K562 (cell line): Measurements from ENCODE around the gene R3HDM2. TPM values are rescaled to one million over a fixed set of nuclear protein-coding genes. Genes with fewer than 3 reads are reported as not detected.

Source experiments
- ATF3 ChIP-seq, 2 experiments: fragments of 450-650 bp in 1 of 2; sonication (generic) in 1 of 2; formaldehyde crosslinking in 1 of 2; IDR thresholded peaks in 1 of 2; conservative IDR thresholded peaks in 1 of 2; 2 replicates each; pipeline versions ENCODE4 v1.6.1 to v1.8.1; 2016 to 2023; ENCODE audit warnings: mild to moderate bottlenecking in 2 of 2, moderate library complexity in 2 of 2, inconsistent platforms in 1 of 2, missing genetic modification reagents in 1 of 2
- ATF7 ChIP-seq: fragments of 450-650 bp; IDR thresholded peaks from 2 replicates; pipeline ENCODE4 v1.7.1; 2014; ENCODE audit warnings: mild to moderate bottlenecking, moderate library complexity
- CBFB ChIP-seq: sonication (generic); formaldehyde crosslinking; IDR thresholded peaks from 2 replicates; pipeline ENCODE4 v1.4.0; 2020; ENCODE audit warnings: mild to moderate bottlenecking, missing genetic modification reagents
- PHB2 ChIP-seq: fragments of 450-650 bp; IDR thresholded peaks from 2 replicates; pipeline ENCODE4 v1.6.1; 2017; ENCODE audit warnings: low read depth
- POU5F1 ChIP-seq: fragments of 150-350 bp; IDR thresholded peaks from 2 replicates; pipeline ENCODE4 v1.6.1; 2014; ENCODE audit warnings: borderline replicate concordance, low read length, low read depth, mild to moderate bottlenecking; ENCODE audit not compliant: partially characterized antibody
- RFX1 ChIP-seq: fragments of 450-650 bp; IDR thresholded peaks from 2 replicates; pipeline ENCODE4 v1.6.1; 2016; ENCODE audit warnings: mild to moderate bottlenecking, moderate library complexity
- polyA plus RNA-seq, 8 experiments: library from polyadenylated mRNA; depleted of rRNA in 4 of 8; stranded (reverse) in 5 of 8; unstranded in 3 of 8; fragments of >200 nt; fragmentation: Nextera tagmentation in 2 of 8; fragmentation: Illumina TruSeq in 1 of 8; extraction: Ambion mirVana in 2 of 8; extraction: Trizol in 1 of 8; gene quantifications; 2 replicates each; pipeline versions ENCODE4 v1.2.1 to v1.2.3, GENCODE V29; 2011 to 2014; ENCODE audit warnings: inconsistent platforms in 1 of 8, missing spikeins in 1 of 8
- total RNA-seq, 7 experiments: library from RNA; depleted of rRNA in 6 of 7; stranded (reverse); fragments of >200 nt in 6 of 7; fragmentation: Illumina TruSeq in 2 of 7; extraction: Trizol in 2 of 7; gene quantifications; 2 replicates each; pipeline versions ENCODE4 v1.2.1 to v1.2.3, GENCODE V29; 2011 to 2021; ENCODE audit warnings: low replicate concordance in 1 of 7
- TF ChIP-seq, protein P1 (sequence below), 2 experiments: IDR thresholded peaks in 1 of 2; conservative IDR thresholded peaks in 1 of 2; 2 replicates each; pipeline ENCODE4 v1.6.1; 2016; ENCODE audit warnings: low read depth in 2 of 2, mild to moderate bottlenecking in 1 of 2, missing compliant biosample characterization in 1 of 2, missing genetic modification characterization in 1 of 2, moderate library complexity in 1 of 2
- TF ChIP-seq, protein P2 (sequence below): fragments of 450-650 bp; IDR thresholded peaks from 2 replicates; pipeline ENCODE4 v1.6.1; 2018; ENCODE audit not compliant: partially characterized antibody

The R3HDM2 gene
- total and polyA plus RNA-seq, 9 of the 15 experiments (the other 6 are each of a cell fraction or from before 2014, with no cell fraction given) = 3.3 to 18.8 (median 9.0) TPM

DNA sequence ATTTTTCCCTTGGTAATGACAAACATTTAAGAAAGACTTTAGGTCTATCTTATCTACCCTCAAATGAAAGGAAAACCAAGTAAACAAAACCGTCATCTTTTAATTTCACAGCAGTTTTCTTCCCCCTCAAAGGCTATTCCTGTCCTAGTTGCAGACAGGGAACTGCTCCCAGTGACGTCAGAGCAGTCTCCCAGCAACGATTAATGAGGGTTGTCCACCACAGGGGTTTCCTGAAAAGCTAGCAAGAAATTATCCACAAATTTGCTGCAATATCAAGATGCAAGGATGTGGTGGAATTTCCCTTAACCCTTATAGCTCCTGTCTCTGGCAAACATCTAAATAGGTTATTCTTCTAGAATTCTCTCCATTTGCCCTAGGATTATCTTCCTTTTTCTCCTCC lies 90.7 kb downstream of the R3HDM2 start (continued):
- TF ChIP-seq, protein P1, sequence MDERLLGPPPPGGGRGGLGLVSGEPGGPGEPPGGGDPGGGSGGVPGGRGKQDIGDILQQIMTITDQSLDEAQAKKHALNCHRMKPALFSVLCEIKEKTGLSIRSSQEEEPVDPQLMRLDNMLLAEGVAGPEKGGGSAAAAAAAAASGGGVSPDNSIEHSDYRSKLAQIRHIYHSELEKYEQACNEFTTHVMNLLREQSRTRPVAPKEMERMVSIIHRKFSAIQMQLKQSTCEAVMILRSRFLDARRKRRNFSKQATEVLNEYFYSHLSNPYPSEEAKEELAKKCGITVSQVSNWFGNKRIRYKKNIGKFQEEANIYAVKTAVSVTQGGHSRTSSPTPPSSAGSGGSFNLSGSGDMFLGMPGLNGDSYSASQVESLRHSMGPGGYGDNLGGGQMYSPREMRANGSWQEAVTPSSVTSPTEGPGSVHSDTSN (CRISPR knock-in tag; IDR thresholded peaks at IDR 0.05; ENCODE audit: low read depth) = no peak
- TF ChIP-seq, protein P1 (tag; conservative IDR thresholded peaks at IDR 0.05; ENCODE audit: low read depth) = 0 out of 2 replicates have a peak, but pooled peaks have one; percentile 16
- TF ChIP-seq POU5F1 = no peak
- peak; percentile 26; the same call in 1 of the 2 replicates for TF ChIP-seq ATF3 (IDR thresholded peaks at IDR 0.05)
- no peak for TF ChIP-seq ATF3 (CRISPR knock-in tag; conservative IDR thresholded peaks at IDR 0.05)
- no peak for TF ChIP-seq PHB2
- no peak for TF ChIP-seq CBFB (CRISPR knock-in tag)
- TF ChIP-seq ATF7 = 0 out of 2 replicates have a peak, but pooled peaks have one; percentile 38
- TF ChIP-seq, protein P2, sequence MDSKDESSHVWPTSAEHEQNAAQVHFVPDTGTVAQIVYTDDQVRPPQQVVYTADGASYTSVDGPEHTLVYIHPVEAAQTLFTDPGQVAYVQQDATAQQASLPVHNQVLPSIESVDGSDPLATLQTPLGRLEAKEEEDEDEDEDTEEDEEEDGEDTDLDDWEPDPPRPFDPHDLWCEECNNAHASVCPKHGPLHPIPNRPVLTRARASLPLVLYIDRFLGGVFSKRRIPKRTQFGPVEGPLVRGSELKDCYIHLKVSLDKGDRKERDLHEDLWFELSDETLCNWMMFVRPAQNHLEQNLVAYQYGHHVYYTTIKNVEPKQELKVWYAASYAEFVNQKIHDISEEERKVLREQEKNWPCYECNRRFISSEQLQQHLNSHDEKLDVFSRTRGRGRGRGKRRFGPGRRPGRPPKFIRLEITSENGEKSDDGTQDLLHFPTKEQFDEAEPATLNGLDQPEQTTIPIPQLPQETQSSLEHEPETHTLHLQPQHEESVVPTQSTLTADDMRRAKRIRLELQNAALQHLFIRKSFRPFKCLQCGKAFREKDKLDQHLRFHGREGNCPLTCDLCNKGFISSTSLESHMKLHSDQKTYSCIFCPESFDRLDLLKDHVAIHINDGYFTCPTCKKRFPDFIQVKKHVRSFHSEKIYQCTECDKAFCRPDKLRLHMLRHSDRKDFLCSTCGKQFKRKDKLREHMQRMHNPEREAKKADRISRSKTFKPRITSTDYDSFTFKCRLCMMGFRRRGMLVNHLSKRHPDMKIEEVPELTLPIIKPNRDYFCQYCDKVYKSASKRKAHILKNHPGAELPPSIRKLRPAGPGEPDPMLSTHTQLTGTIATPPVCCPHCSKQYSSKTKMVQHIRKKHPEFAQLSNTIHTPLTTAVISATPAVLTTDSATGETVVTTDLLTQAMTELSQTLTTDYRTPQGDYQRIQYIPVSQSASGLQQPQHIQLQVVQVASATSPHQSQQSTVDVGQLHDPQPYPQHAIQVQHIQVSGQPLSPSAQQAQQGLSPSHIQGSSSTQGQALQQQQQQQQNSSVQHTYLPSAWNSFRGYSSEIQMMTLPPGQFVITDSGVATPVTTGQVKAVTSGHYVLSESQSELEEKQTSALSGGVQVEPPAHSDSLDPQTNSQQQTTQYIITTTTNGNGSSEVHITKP = peak; percentile 64
- TF ChIP-seq RFX1 = peak; percentile 74
